ENCODE results near the gene MGME1.

MGME1 gene

GRCh38 chr20:18030020-18030419 is 61.2 kb downstream of the MGME1 start:
- DNase-seq: no peak

GRCh38 chr20:18031050-18031449 is 62.2 kb downstream of the MGME1 start:
- DNase-seq: no peak

GRCh38 chr20:18031888-18032509 is 63.2 kb downstream of the MGME1 start:
- DNase-seq: no peak

GRCh38 chr20:18032977-18033892 is 64.4 kb downstream of the MGME1 start:
- no peak for DNase-seq

DNA sequence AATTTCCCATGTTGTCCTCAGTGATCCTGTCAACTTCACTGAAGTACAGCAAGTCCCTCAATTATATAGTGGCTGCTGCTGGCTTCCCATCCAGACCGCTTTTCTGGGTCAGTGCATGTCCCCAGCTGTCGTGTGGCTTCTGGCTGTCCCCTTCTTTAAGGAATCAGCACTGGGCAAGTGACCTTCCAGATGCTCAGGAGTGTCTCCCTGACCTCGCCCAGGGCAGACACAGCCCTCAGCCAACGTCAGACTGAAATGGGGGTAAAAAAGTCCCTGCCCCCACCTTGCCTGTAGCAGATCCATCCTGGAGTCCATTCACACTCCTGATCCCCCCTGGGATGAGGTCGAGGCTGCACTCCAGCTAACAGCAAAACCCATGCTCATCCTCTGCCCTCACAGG is 65.2 kb downstream of the MGME1 start:
- no peak for DNase-seq

DNA sequence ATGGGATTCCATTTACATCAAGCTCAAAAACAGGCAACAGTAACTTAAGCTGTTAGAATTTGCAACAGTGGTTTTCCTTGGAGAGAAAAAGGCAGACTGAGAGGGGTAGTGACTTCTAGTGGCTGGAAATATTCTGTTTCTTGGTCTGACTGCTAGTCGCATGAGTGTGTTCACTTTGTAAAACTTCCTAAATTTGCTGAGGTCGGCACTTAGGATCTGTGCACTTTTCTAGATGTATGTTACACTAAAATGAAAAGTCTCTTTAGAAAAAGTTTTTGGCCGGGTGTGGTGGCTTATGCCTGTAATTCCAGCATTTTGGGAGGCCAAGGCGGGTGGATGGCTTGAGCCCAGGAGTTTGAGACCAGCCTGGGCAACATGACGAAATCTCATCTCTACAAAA is 70.2 kb downstream of the MGME1 start:
- DNase-seq: no peak
